Prostate gland (tissue), 2 donors: Measurements from ENCODE around the gene KRABD2.
A peak's percentile ranks its signal among the peaks of the same experiment; 100 is the strongest.
"Not testable (repeated sequence)": the region's sequence is repeated elsewhere in the genome, so short reads cannot be mapped to it uniquely, and the experiment has no call there.

Source experiments
- DNase-seq: peaks from one replicate; pipeline ENCODE4 v3.0.0-alpha.2; 2019; ENCODE audit warnings: low spot score
- H3K27ac ChIP-seq, 2 donors: fragments of 200-600 bp; sonication (generic); 2 replicates each; pipeline ENCODE4 v1.5.1; 2017 to 2019
- H3K27me3 ChIP-seq: fragments of 200-600 bp; sonication (generic); replicated peaks from 2 replicates; pipeline ENCODE4 v1.5.1; 2019; ENCODE audit not compliant: insufficient read depth
- H3K36me3 ChIP-seq, 2 donors: fragments of 200-600 bp; sonication (generic); 1 replicate in 1 of 2; 2 replicates in 1 of 2; pipeline versions ENCODE4 v1.5.1 to v1.8.1; 2017 to 2019
- H3K4me1 ChIP-seq: fragments of 200-600 bp; sonication (generic); replicated peaks from 2 replicates; pipeline ENCODE4 v1.5.1; 2019
- H3K4me3 ChIP-seq, 2 donors: fragments of 200-600 bp; sonication (generic); 2 replicates each; pipeline ENCODE4 v1.5.1; 2017 to 2019
- H3K9me3 ChIP-seq: fragments of 200-600 bp; sonication (generic); 2 replicates; pipeline ENCODE4 v1.5.1; 2017
- POLR2A ChIP-seq: fragments of 450-650 bp; IDR thresholded peaks from one replicate; pipeline ENCODE4 v1.6.1; 2016; ENCODE audit warnings: antibody characterized with exemption, mild to moderate bottlenecking
- POLR2AphosphoS5 ChIP-seq: sonication (generic); formaldehyde crosslinking; IDR thresholded peaks from one replicate; pipeline ENCODE4 v1.6.1; 2017; ENCODE audit warnings: antibody characterized with exemption
- WGBS: methylation state at CpG from one replicate; pipeline ENCODE4 v1.1.5; 2018; 5-methylcytosine and 5-hydroxymethylcytosine counted together
- intact Hi-C: fragments of 100-400 bp; cut with DNase I; formaldehyde crosslinking; loops from one replicate; pipeline ENCODE4 v1.14.2; 2022
- TF ChIP-seq, protein P1 (sequence below), 4 experiments: fragments of 200-600 bp in 2 of 4; fragments of 450-650 bp in 2 of 4; sonication (generic) in 2 of 4; IDR thresholded peaks; 1 replicate in 3 of 4; 2 replicates in 1 of 4; pipeline ENCODE4 v1.5.1; 2016 to 2019; ENCODE audit warnings: antibody characterized with exemption in 4 of 4, mild to moderate bottlenecking in 2 of 4, moderate library complexity in 2 of 4

KRABD2 gene

DNA sequence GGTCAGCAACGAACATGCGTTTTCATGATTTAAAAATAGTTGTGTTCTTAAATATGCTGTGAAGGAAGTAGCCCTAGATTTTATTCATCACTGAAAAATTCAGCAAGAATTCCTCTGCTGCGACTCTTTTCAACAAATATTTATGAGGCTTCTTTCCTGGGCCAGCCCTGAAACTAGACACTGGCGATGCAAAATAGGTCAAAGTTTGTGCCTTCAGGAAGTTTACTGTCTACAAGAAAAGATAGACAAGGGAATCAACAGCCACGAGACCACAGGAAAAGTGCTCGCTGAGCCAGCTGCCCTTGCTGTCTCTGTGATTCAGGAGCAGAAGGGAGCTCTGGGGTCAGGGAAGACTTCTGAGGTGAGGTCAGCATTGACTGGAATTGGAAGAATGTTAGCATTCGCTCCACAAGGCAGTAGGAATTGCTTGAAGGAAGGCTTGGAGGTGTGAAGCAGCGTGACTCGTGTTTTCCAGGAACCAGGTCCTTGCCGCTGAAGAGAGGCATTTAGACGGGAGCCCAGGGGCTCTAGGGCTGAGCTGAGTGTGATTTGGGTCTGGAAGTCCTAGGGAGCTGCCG, 8.4 kb upstream of the KRABD2 start:
- H3K27ac ChIP-seq, result no peak overlapping the region
- TF ChIP-seq, protein P1, sequence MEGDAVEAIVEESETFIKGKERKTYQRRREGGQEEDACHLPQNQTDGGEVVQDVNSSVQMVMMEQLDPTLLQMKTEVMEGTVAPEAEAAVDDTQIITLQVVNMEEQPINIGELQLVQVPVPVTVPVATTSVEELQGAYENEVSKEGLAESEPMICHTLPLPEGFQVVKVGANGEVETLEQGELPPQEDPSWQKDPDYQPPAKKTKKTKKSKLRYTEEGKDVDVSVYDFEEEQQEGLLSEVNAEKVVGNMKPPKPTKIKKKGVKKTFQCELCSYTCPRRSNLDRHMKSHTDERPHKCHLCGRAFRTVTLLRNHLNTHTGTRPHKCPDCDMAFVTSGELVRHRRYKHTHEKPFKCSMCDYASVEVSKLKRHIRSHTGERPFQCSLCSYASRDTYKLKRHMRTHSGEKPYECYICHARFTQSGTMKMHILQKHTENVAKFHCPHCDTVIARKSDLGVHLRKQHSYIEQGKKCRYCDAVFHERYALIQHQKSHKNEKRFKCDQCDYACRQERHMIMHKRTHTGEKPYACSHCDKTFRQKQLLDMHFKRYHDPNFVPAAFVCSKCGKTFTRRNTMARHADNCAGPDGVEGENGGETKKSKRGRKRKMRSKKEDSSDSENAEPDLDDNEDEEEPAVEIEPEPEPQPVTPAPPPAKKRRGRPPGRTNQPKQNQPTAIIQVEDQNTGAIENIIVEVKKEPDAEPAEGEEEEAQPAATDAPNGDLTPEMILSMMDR (IDR thresholded peaks at IDR 0.05), result no peak
- TF ChIP-seq POLR2A (no peak), POLR2AphosphoS5 (no peak)
- 74% methylated on average over 12 of the region's 12 CpGs for WGBS

DNA sequence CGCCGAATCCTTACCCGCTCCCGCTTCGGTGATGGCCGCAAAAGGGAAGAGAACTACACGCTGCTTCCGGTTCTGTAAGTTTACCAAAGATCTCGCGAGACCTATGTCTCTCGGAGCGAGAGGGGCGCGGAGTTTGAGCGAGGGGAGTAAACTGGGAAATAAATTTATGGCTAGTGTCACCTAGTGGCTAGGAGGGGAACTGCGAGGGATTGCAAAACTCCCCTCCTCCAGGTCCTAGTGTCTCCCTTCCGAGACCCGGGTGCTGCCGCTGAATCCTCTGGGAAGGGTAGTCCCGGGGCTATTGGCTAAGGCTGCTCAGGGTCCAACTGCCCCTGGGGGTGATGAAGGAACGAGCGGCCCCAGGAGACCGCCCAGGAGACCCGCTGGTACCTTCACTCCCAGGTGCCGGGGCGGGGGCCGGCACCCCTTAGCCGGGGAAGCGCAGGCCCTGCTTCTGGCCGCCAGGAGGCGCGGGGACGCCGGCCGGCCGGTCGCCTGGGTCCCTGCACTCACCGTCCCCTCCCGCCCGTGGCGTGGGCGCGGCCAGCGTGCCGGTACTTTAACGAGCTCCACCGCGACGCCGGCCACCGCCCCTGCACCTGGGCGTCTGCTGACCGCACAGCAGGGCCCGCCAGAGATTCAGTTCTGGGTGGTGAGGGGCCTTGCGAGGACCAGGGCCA, 6.8 kb upstream of the KRABD2 start, which contains the start of gene RPL26:
RPL26 (minus strand) TSS at position 51 of the 680 bp plus-strand sequence. CDS start 883 bp downstream, outside the sequence.
- Histone ChIP-seq H3K36me3 (peaks cover 0 to 8% of the 10 kb centered on the region in 2 donors), H3K4me3 (peak within 1 kb of the TSS; percentile 50 to 61), H3K27me3 (no peaks in the 10 kb centered on the region), H3K4me1 (peaks cover 21% of the 10 kb centered on the region), H3K27ac (peak within 1 kb of the TSS; percentile 81 to 85), H3K9me3 (no peaks in the 10 kb centered on the region)
- intact Hi-C loops, result no loop called here
- WGBS, result under 1% methylated on average over 31 of the region's 55 CpGs
- TF ChIP-seq POLR2A (peak; percentile 48), POLR2AphosphoS5 (peak; percentile 98)
- TF ChIP-seq, protein P1 (IDR thresholded peaks at IDR 0.05), result peak; percentile 98 to 100 (median 100)
- DNase-seq, result peak; percentile 97

More for the DNA sequence above, 8.4 kb upstream of the KRABD2 start:
- intact Hi-C loops, result no loop called here
- Histone ChIP-seq H3K36me3 (peaks cover 0 to 5% of the 10 kb centered on the region in 2 donors), H3K4me3 (no peak overlapping the region), H3K9me3 (no peaks in the 10 kb centered on the region), H3K27me3 (no peaks in the 10 kb centered on the region), H3K4me1 (peaks cover 21% of the 10 kb centered on the region)
- DNase-seq, result no peak

DNA sequence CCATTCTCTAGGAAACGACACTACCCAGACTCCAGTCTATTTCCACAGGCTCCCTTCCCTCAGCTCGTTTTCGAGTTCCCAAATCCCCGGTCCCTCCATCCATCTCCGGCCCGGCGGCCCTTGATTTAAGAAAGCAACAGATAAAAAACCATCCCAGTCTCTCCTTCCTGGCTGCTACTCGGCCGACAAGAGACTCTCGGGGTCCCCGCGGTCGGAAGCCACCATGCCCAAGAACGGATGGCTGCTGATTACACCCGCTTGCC, 6.3 kb upstream of the KRABD2 start:
- Histone ChIP-seq H3K36me3 (peaks cover 0 to 8% of the 10 kb centered on the region in 2 donors), H3K27ac (peak overlapping the region; percentile 81 to 85), H3K4me3 (peak overlapping the region; percentile 50 to 61), H3K4me1 (peaks cover 21% of the 10 kb centered on the region), H3K27me3 (no peaks in the 10 kb centered on the region), H3K9me3 (no peaks in the 10 kb centered on the region)
- peak; percentile 47 for TF ChIP-seq POLR2A
- TF ChIP-seq POLR2AphosphoS5, result no peak
- under 1% methylated on average over 15 of the region's 15 CpGs for WGBS
- intact Hi-C loops, result no loop called here
- no peak for DNase-seq

DNA sequence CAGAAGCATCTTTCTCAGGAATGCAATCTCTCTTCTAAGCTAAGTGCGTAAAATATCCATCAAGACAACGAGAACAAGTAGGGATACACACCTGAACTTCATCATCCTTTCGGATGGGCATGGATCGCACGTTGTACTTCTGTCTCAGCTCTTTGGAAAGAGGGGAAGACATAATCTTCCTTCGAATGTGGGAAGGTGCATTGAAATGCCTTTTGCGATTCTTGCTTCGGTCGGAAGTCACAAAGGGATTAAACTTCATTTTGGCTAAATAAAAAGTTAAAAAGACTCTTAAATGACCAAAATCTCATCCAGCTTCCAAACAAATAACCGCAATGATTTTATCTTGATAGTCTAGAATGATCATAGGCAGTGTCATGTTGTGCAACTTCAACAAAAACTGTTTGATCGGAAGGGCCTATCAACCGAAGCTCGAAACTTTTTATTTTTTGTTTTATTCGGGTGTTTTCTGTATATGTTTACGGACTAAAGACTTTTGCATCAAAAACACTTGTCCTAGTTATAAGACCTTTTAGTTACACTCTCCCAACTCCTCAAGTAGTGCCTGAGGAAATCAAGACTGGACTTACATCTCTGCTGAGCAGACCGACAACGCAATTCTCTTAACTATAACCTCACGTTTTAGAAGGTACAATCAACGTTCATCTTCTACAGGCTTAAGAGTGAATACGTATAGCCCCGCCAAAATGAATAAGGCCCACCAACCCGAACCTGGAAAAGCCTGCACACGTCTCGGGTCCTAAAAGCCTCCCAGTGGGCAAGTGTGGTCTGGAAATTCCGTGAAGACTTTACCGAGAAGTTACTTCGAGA, 5.8 kb upstream of the KRABD2 start:
- no peaks in the 10 kb centered on the region for H3K9me3 ChIP-seq
- intact Hi-C loops, result no loop called here
- peak overlapping the region; percentile 81 to 85 for H3K27ac ChIP-seq
- peak overlapping the region; percentile 50 to 61 for H3K4me3 ChIP-seq
- H3K36me3 ChIP-seq, result peaks cover 0 to 8% of the 10 kb centered on the region in 2 donors
- H3K27me3 ChIP-seq, result no peaks in the 10 kb centered on the region
- peaks cover 21% of the 10 kb centered on the region for H3K4me1 ChIP-seq
- WGBS, result 12% methylated on average over 27 of the region's 27 CpGs
- no peak for DNase-seq
- TF ChIP-seq POLR2A, result no peak
- TF ChIP-seq, protein P1 (IDR thresholded peaks at IDR 0.05), result no peak
- no peak for TF ChIP-seq POLR2AphosphoS5

DNA sequence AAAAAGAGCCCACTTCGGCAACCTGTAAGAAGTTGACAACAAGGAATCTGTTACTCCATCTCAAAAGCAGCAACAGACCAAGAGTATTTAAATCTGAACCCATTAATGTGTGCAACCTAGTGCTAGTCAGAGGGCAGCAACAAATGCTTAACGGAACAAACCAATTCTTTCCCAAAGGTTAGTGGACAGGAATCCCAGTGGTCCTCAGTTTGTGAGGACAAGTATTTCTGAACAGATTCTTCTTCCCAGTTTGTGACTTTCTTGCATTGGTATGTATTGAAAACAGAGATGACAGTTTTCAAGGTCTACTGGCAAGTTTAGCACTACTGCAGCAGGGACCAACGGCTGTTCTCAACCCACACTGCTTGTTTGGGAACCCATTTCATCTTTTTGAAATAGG, 3.5 kb upstream of the KRABD2 start:
- peaks cover 28% of the 10 kb centered on the region for H3K4me1 ChIP-seq
- WGBS, result 48% methylated on average over 3 of the region's 3 CpGs
- TF ChIP-seq POLR2AphosphoS5 (no peak), POLR2A (no peak)
- TF ChIP-seq, protein P1 (IDR thresholded peaks at IDR 0.05), result no peak
- DNase-seq, result no peak
- peaks cover 0 to 8% of the 10 kb centered on the region in 2 donors for H3K36me3 ChIP-seq
- no peak overlapping the region for H3K4me3 ChIP-seq
- intact Hi-C loops, result no loop called here
- no peaks in the 10 kb centered on the region for H3K27me3 ChIP-seq
- H3K27ac ChIP-seq, result no peak overlapping the region
- no peaks in the 10 kb centered on the region for H3K9me3 ChIP-seq

DNA sequence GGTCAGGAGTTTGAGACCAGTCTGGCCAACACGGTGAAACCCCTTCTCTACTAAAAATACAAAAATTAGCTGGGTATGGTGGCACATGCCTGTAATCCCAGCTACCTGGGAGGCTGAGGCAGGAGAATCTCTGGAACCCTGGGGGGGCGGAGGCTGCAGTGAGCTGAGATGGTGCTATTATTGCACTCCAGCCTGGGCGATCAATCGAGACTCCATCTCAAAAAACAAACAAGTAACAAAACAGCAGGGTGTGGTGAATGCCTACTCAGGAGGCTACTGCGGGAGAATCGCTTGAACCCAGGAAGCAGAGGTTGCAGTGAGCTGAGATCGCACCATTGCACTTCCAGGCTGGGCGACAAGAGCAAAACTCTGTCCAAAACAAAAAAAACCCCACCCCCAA, 1.6 kb upstream of the KRABD2 start:
- H3K4me3 ChIP-seq, H3K36me3 ChIP-seq, DNase-seq, H3K9me3 ChIP-seq, H3K27ac ChIP-seq, H3K27me3 ChIP-seq: not testable (repeated sequence)
- peaks cover 28% of the 10 kb centered on the region for H3K4me1 ChIP-seq
- intact Hi-C loops, result loop anchor here (5.0 kb wide), 1 partner anchor 59 kb away; the partner anchor contains the start of gene NDEL1
- WGBS, result 81% methylated on average over 8 of the region's 8 CpGs
